Measurements from ENCODE around the gene MAP3K10.

DNA sequence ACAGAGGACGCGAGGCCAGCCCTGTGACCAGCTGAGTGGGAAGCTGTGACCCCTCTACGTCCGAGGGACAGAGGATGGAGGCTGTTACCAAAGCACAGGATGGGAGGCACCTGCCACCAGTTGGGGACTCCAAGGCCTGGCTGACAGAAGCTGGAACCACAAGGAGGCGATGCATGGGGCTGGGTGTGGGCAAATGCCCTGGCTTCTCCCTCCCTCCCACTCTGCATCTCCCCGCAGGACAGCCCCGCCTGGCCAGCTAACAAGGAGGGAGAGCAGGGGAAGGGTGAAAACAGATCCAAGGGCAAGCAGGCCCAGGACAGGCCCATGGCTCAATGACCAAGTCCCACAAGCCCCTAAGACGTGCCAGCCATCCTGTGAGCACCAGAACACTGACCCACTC, 65.3 kb downstream of the MAP3K10 start:
- TF ChIP-seq, protein P1, sequence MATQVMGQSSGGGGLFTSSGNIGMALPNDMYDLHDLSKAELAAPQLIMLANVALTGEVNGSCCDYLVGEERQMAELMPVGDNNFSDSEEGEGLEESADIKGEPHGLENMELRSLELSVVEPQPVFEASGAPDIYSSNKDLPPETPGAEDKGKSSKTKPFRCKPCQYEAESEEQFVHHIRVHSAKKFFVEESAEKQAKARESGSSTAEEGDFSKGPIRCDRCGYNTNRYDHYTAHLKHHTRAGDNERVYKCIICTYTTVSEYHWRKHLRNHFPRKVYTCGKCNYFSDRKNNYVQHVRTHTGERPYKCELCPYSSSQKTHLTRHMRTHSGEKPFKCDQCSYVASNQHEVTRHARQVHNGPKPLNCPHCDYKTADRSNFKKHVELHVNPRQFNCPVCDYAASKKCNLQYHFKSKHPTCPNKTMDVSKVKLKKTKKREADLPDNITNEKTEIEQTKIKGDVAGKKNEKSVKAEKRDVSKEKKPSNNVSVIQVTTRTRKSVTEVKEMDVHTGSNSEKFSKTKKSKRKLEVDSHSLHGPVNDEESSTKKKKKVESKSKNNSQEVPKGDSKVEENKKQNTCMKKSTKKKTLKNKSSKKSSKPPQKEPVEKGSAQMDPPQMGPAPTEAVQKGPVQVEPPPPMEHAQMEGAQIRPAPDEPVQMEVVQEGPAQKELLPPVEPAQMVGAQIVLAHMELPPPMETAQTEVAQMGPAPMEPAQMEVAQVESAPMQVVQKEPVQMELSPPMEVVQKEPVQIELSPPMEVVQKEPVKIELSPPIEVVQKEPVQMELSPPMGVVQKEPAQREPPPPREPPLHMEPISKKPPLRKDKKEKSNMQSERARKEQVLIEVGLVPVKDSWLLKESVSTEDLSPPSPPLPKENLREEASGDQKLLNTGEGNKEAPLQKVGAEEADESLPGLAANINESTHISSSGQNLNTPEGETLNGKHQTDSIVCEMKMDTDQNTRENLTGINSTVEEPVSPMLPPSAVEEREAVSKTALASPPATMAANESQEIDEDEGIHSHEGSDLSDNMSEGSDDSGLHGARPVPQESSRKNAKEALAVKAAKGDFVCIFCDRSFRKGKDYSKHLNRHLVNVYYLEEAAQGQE (IDR thresholded peaks at IDR 0.05; ENCODE audit: insufficient read depth in 1 of 2, low read depth in 2 of 2, low read length in 1 of 2) = no peak
- TF ChIP-seq, protein P2, sequence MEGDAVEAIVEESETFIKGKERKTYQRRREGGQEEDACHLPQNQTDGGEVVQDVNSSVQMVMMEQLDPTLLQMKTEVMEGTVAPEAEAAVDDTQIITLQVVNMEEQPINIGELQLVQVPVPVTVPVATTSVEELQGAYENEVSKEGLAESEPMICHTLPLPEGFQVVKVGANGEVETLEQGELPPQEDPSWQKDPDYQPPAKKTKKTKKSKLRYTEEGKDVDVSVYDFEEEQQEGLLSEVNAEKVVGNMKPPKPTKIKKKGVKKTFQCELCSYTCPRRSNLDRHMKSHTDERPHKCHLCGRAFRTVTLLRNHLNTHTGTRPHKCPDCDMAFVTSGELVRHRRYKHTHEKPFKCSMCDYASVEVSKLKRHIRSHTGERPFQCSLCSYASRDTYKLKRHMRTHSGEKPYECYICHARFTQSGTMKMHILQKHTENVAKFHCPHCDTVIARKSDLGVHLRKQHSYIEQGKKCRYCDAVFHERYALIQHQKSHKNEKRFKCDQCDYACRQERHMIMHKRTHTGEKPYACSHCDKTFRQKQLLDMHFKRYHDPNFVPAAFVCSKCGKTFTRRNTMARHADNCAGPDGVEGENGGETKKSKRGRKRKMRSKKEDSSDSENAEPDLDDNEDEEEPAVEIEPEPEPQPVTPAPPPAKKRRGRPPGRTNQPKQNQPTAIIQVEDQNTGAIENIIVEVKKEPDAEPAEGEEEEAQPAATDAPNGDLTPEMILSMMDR (IDR thresholded peaks at IDR 0.05) = no peak
- TF ChIP-seq POLR2AphosphoS5 (IDR thresholded peaks at IDR 0.05; ENCODE audit: low read depth, low read length) = no peak
- TF ChIP-seq TCF7L2 (IDR thresholded peaks at IDR 0.05; ENCODE audit: low read depth, low read length) = no peak
- no peak for TF ChIP-seq SIN3A (IDR thresholded peaks at IDR 0.05; ENCODE audit: borderline replicate concordance, insufficient read depth, low read depth, low read length)

Data from Panc1 (cell line).